ENCODE results near the gene GJA4. TPM values are rescaled to one million over a fixed set of nuclear protein-coding genes. Genes with fewer than 3 reads are reported as not detected.

The GJA4 gene
- total RNA-seq, 1 experiment from 2014 or later = not detected

DNA sequence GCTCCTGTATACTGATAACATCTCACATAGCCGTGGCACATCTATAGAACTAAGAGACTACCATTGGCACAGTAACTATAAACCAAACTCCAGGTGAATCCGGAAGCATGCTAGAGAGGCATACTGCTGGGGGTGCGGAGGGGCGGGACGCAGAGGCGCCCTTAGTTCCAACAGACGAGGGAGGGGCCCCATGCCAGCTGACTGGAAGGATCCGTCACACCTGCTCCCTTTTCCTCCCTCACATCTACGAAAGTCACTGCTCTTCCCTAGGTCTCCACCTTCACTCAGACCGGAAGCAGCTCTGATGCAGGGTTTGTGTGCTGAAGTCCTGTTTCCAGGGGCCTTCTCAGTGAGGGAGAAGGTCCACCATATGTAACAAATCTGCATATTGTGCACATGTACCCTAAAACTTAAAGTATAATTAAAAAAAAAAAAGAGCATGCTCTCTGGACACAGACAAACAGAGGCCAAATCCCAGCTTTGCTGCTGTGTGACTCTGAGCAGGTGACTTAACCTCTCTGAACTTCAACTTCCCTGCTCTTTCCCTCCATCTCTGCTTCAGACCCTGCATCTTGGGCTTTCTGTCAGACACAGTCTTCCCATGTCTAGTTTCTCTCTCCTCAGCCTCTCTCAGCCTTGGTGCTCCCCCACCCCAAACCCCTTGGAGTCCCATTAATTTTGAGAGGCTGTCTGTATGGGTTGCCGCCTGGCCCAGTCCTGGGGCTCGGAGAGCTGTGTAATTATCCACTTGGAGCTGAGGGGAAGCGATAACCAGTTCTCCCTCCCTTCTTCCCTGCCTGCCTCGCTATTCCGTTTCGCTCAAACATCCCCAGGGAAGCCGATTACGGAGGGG lies 45.8 kb upstream of the GJA4 start:
- no peak overlapping the region for H3K4me2 ChIP-seq (ENCODE audit: low read length)
- H3K4me1 ChIP-seq (ENCODE audit: control insufficient read depth in 1 of 2, insufficient read depth in 2 of 2, low read length in 2 of 2) = peaks cover 3 to 12% of the 10 kb centered on the region in 2 experiments; a peak in 3 of 4 replicates
- no peaks in the 10 kb centered on the region for H3K36me3 ChIP-seq (ENCODE audit: control insufficient read depth in 1 of 2, insufficient read depth in 2 of 2, low read length in 2 of 2)
- ChIA-PET CTCF (interaction anchor here (0.8 kb wide), 1 partner anchor 105 kb away, joined by 3 read pairs; no protein-coding TSS in a partner anchor), POLR2A (no interaction called here), RAD21 (ENCODE audit: low non-redundant PET in 1 of 2, low total read pairs in 2 of 2, uncharacterized antibody in 2 of 2, unreplicated experiment in 2 of 2) (no interaction called here)
- H3K9me3 ChIP-seq (ENCODE audit: control insufficient read depth in 1 of 2, insufficient read depth in 1 of 2, low read depth in 1 of 2, low read length in 2 of 2) = no peaks in the 10 kb centered on the region
- intact Hi-C loops (cut with micrococcal nuclease) = loop anchor here (10.0 kb wide), 1 partner anchor 1012 kb away; no protein-coding TSS in a partner anchor
- no peak overlapping the region for H3K9ac ChIP-seq (ENCODE audit: low read length)
- DNase-seq (ENCODE audit: low read depth, low spot score) = no peak
- no peak for ATAC-seq
- H3K27ac ChIP-seq (ENCODE audit: low read depth, low read length) = no peak overlapping the region
- no peak overlapping the region for H2AFZ ChIP-seq (ENCODE audit: low read depth, low read length, poor library complexity, severe bottlenecking)
- no TSS peak for BruUV-seq (replicated peaks)
- H3K9me2 ChIP-seq (ENCODE audit: insufficient read depth) = no peaks in the 10 kb centered on the region
- TF ChIP-seq ZFX (IDR thresholded peaks at IDR 0.05) (no peak), EZH2phosphoT487 (IDR thresholded peaks at IDR 0.05; ENCODE audit: borderline replicate concordance) (no peak), RAD21 (IDR thresholded peaks at IDR 0.05; ENCODE audit: low read depth) (no peak), FOSL1 (IDR thresholded peaks at IDR 0.05; ENCODE audit: low read depth) (no peak)
- TF ChIP-seq, protein P1, sequence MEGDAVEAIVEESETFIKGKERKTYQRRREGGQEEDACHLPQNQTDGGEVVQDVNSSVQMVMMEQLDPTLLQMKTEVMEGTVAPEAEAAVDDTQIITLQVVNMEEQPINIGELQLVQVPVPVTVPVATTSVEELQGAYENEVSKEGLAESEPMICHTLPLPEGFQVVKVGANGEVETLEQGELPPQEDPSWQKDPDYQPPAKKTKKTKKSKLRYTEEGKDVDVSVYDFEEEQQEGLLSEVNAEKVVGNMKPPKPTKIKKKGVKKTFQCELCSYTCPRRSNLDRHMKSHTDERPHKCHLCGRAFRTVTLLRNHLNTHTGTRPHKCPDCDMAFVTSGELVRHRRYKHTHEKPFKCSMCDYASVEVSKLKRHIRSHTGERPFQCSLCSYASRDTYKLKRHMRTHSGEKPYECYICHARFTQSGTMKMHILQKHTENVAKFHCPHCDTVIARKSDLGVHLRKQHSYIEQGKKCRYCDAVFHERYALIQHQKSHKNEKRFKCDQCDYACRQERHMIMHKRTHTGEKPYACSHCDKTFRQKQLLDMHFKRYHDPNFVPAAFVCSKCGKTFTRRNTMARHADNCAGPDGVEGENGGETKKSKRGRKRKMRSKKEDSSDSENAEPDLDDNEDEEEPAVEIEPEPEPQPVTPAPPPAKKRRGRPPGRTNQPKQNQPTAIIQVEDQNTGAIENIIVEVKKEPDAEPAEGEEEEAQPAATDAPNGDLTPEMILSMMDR (IDR thresholded peaks at IDR 0.05 in 2 of 3, conservative IDR thresholded peaks at IDR 0.05 in 1 of 3; ENCODE audit: borderline replicate concordance in 1 of 3, insufficient read depth in 1 of 3, low read depth in 2 of 3, low read length in 2 of 3) = no peak
- TF ChIP-seq, protein P2, sequence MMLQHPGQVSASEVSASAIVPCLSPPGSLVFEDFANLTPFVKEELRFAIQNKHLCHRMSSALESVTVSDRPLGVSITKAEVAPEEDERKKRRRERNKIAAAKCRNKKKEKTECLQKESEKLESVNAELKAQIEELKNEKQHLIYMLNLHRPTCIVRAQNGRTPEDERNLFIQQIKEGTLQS (IDR thresholded peaks at IDR 0.05) = no peak
- no peaks in the 10 kb centered on the region for H4K20me1 ChIP-seq (ENCODE audit: insufficient read depth)
- no peaks in the 10 kb centered on the region for H3K79me2 ChIP-seq (ENCODE audit: insufficient read depth, low read length)
- no peak overlapping the region for H3K4me3 ChIP-seq (replicated peaks in 1 of 2; ENCODE audit: low read depth in 1 of 2, low read length in 2 of 2)
- no peaks in the 10 kb centered on the region for H3K27me3 ChIP-seq (ENCODE audit: insufficient read depth, low read length)
